Activated CD4-positive, alpha-beta memory T cell treated with anti-CD3 and anti-CD28 coated beads for 36 hours (primary cell): ENCODE measurements around the gene CMTR1. TPM values are rescaled to one million over a fixed set of nuclear protein-coding genes. Genes with fewer than 3 reads are reported as not detected.
A peak's percentile ranks its signal among the peaks of the same experiment; 100 is the strongest.
"Not testable (repeated sequence)": the region's sequence is repeated elsewhere in the genome, so short reads cannot be mapped to it uniquely, and the experiment has no call there.

Experiments
- CTCF ChIA-PET: fragments of 350-600 bp; sonication (Branson Sonifier 250); formaldehyde crosslinking; loops from one replicate; lab custom pipeline; 2021; ENCODE audit warnings: antibody characterized with exemption, inconsistent platforms; lab: Charles Lee
- POLR2A ChIA-PET: fragments of 350-600 bp; sonication (Branson Sonifier 250); formaldehyde crosslinking; loops from one replicate; lab custom pipeline; 2021; ENCODE audit warnings: antibody characterized with exemption; lab: Charles Lee
- DNase-seq: peaks from one replicate; pipeline ENCODE4 v3.0.0-alpha.2; 2020
- H3K27ac Mint-ChIP-seq: one replicate; pipeline ENCODE4 v1.8.0; 2021; ENCODE audit warnings: mixed read lengths
- H3K27me3 Mint-ChIP-seq: one replicate; pipeline ENCODE4 v1.8.0; 2021; ENCODE audit warnings: mixed read lengths
- H3K36me3 Mint-ChIP-seq: one replicate; pipeline ENCODE4 v1.8.0; 2021; ENCODE audit warnings: mixed read lengths
- H3K4me1 Mint-ChIP-seq: one replicate; pipeline ENCODE4 v1.8.0; 2021; ENCODE audit warnings: low read depth, mixed read lengths
- H3K4me3 Mint-ChIP-seq: one replicate; pipeline ENCODE4 v1.8.0; 2021; ENCODE audit warnings: mild to moderate bottlenecking, mixed read lengths
- H3K9me3 Mint-ChIP-seq: one replicate; pipeline ENCODE4 v1.8.0; 2021; ENCODE audit warnings: mixed read lengths
- intact Hi-C: fragments of 100-400 bp; cut with micrococcal nuclease; formaldehyde crosslinking; loops from one replicate; pipeline ENCODE4 v1.15.1; 2023
- total RNA-seq, 2 experiments: library from RNA; stranded (reverse); gene quantifications; one replicate each; pipeline ENCODE4 v1.2.3, GENCODE V29; 2021

Gene CMTR1
- total RNA-seq, 2 experiments from 2014 or later, result 69.2 to 70.1 TPM

DNA sequence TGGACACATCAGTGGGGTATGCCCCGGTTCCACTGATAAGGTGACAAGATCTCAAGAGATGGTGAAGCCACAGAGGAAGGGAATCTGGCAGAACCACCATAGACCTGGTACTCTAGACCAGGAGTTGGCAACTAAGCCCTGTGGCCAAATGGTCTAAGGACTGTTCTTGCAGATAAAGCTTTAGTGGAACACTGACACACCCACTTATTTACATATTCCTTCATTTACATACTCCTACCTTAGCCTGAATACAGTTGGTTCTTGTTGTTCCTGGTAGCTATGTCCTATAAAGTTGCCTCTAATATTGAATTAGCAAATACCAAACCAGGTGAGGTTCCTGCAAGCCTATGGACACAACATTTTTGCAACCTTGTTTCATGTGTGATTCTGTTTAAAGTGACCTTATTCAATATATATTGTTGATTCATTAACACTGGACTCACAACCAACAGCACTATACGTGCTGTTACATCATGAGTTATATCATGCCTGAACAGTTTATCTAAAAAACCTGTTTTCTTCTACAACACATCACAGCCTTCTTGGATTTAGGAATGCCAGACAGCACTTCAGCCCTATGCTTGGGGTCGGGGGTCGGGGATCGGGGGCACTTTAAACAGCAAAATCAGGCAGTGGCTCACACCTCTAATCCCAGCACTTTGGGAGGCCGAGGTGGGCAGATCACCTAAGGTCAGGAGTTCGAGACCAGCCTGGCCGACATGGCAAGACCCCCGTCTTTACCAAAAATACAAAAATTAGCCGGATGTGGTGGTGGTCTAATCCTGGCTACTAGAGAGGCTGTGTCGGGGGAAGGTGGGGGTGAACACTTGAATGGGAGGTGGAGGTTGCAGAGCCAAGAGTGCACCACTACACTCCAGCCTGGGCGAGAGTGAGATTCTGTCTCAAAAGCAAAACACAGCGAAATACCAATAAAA, 64.2 kb downstream of the CMTR1 start:
- intact Hi-C loops, result loop anchor here (5.0 to 10.0 kb wide), 5 partner anchors 65 to 452 kb away; partner anchors contain the start of genes CMTR1, MDGA1, TBC1D22B and TMEM217
- Mint-ChIP-seq H3K27me3 (no peaks in the 10 kb centered on the region), H3K4me3 (peak overlapping the region; percentile 45), H3K36me3 (peaks cover 20% of the 10 kb centered on the region), H3K9me3 (peaks cover 4% of the 10 kb centered on the region), H3K27ac (peak overlapping the region; percentile 69), H3K4me1 (peaks cover 86% of the 10 kb centered on the region)
- CTCF ChIA-PET, result interaction anchor here (3.2 kb wide), 1 partner anchor 20 kb away, joined by 34 read pairs; no protein-coding TSS in a partner anchor
- POLR2A ChIA-PET, result interaction anchor here (0.9 to 3.6 kb wide), 5 partner anchors 17 to 61 kb away, joined by 3 to 37 read pairs (median 3); no protein-coding TSS in a partner anchor
- no peak for DNase-seq

- Mint-ChIP-seq H3K27ac (peak within 1 kb of the TSS; percentile 95), H3K27me3 (no peaks in the 10 kb centered on the region), H3K9me3 (peaks cover 4% of the 10 kb centered on the region), H3K4me1 (peaks cover 86% of the 10 kb centered on the region), H3K4me3 (peak within 1 kb of the TSS; percentile 92), H3K36me3 (peaks cover 16% of the 10 kb centered on the region)
- DNase-seq, result peak; percentile 99
- ChIA-PET CTCF (interaction anchor here (0.6 to 8.4 kb wide), 5 partner anchors 9 to 174 kb away, joined by 3 to 53 read pairs (median 4); no protein-coding TSS in a partner anchor), POLR2A (interaction anchor here (10.3 kb wide), 1 partner anchor 18 kb away, joined by 93 read pairs; no protein-coding TSS in a partner anchor)
- intact Hi-C loops, result loop anchor here (1.0 to 10.0 kb wide), 8 partner anchors 18 to 1728 kb away; partner anchors contain the start of genes CMTR1, KCNK5, MDGA1 and TBC1D22B
Measured at GRCh38 chr6:37499433-37500293, 66.6 kb downstream of the CMTR1 start, which contains the start of gene CCDC167. CCDC167 (minus strand) TSS chr6:37499893; CDS start chr6:37499863, 30 bp downstream.

GRCh38 chr6:37500294-37500608, 67.2 kb downstream of the CMTR1 start:
- Mint-ChIP-seq H3K4me1 (peaks cover 85% of the 10 kb centered on the region), H3K27ac (peak overlapping the region; percentile 95), H3K4me3 (peak overlapping the region; percentile 92), H3K36me3 (peaks cover 14% of the 10 kb centered on the region), H3K27me3 (no peaks in the 10 kb centered on the region), H3K9me3 (peaks cover 4% of the 10 kb centered on the region)
- ChIA-PET POLR2A (interaction anchor here (10.3 kb wide), 1 partner anchor 17 kb away, joined by 93 read pairs; no protein-coding TSS in a partner anchor), CTCF (interaction anchor here (0.6 to 8.4 kb wide), 5 partner anchors 9 to 175 kb away, joined by 3 to 53 read pairs (median 4); no protein-coding TSS in a partner anchor)
- DNase-seq, result no peak
- intact Hi-C loops, result loop anchor here (1.0 to 5.0 kb wide), 2 partner anchors 53 to 1727 kb away; partner anchors contain the start of gene KCNK5

GRCh38 chr6:37500904-37501303, 67.9 kb downstream of the CMTR1 start:
- intact Hi-C loops, result loop anchor here (1.0 to 5.0 kb wide), 2 partner anchors 52 to 1726 kb away; partner anchors contain the start of gene KCNK5
- Mint-ChIP-seq H3K27ac (peak overlapping the region; percentile 95), H3K36me3 (peaks cover 11% of the 10 kb centered on the region), H3K4me1 (peaks cover 85% of the 10 kb centered on the region)
- H3K27me3 Mint-ChIP-seq, DNase-seq, H3K9me3 Mint-ChIP-seq, H3K4me3 Mint-ChIP-seq: not testable (repeated sequence)
- CTCF ChIA-PET, result interaction anchor here (0.7 to 8.4 kb wide), 2 partner anchors 16 to 65 kb away, joined by 4 to 53 read pairs; no protein-coding TSS in a partner anchor
- POLR2A ChIA-PET, result interaction anchor here (1.6 to 10.3 kb wide), 3 partner anchors 10 to 16 kb away, joined by 4 to 93 read pairs (median 6); no protein-coding TSS in a partner anchor

GRCh38 chr6:37501632-37502491, 68.8 kb downstream of the CMTR1 start:
- DNase-seq, result peak; percentile 63
- CTCF ChIA-PET, result interaction anchor here (1.5 to 8.4 kb wide), 2 partner anchors 10 to 15 kb away, joined by 6 to 53 read pairs; no protein-coding TSS in a partner anchor
- Mint-ChIP-seq H3K4me1 (peaks cover 82% of the 10 kb centered on the region), H3K27me3 (no peaks in the 10 kb centered on the region), H3K4me3 (peak overlapping the region; percentile 53), H3K27ac (peak overlapping the region; percentile 91), H3K36me3 (peaks cover 6% of the 10 kb centered on the region), H3K9me3 (peaks cover 4% of the 10 kb centered on the region)
- POLR2A ChIA-PET, result interaction anchor here (1.0 to 10.3 kb wide), 4 partner anchors 11 to 37 kb away, joined by 3 to 93 read pairs (median 5); no protein-coding TSS in a partner anchor
- intact Hi-C loops, result loop anchor here (1.0 to 5.0 kb wide), 2 partner anchors 14 to 1725 kb away; partner anchors contain the start of gene KCNK5

GRCh38 chr6:37502703-37503291, 69.8 kb downstream of the CMTR1 start:
- POLR2A ChIA-PET, result interaction anchor here (1.0 to 10.3 kb wide), 6 partner anchors 8 to 36 kb away, joined by 3 to 93 read pairs (median 4); no protein-coding TSS in a partner anchor
- peaks cover 76% of the 10 kb centered on the region for H3K4me1 Mint-ChIP-seq
- CTCF ChIA-PET, result interaction anchor here (1.0 to 8.4 kb wide), 5 partner anchors 11 to 22 kb away, joined by 3 to 53 read pairs (median 3); no protein-coding TSS in a partner anchor
- peak overlapping the region; percentile 53 for H3K4me3 Mint-ChIP-seq
- DNase-seq, result peak; percentile 64
- H3K36me3 Mint-ChIP-seq, result peaks cover under 1% of the 10 kb centered on the region
- intact Hi-C loops, result loop anchor here (1.0 to 5.0 kb wide), 2 partner anchors 14 to 1725 kb away; partner anchors contain the start of gene KCNK5
- peak overlapping the region; percentile 91 for H3K27ac Mint-ChIP-seq
- no peaks in the 10 kb centered on the region for H3K27me3 Mint-ChIP-seq
- H3K9me3 Mint-ChIP-seq, result peaks cover 4% of the 10 kb centered on the region

DNA sequence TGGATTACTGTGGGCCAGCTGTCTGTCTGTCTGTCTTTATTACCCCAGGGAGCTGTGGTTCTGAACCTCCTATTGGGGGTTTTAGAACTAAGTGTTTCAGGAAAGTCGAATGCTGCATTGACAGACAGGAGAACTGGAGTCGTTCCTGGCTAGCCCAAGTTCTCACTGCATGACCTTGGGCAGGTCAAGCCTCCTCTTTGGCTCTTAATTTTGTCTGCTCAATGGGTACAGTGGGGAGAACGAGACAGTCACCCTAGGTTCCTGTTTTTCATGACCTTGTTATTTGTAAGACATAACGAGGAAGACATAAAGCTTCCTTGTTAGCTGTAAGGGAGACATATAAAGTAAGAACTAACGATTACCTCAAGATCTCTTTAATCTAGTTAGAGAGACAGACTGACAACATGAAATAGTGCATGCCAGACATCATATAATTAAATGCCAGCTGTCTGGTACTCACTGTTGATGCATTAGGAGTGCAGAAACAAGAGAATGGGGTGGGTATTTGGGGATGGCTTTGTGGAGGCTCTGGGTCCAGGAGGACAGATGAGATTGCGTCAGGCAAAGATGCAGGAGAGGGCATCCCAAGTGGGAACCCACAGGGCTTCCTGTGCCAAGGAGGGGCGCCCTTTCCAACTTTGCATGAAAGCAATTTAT, 70.4 kb downstream of the CMTR1 start:
- Mint-ChIP-seq H3K27me3 (no peaks in the 10 kb centered on the region), H3K4me3 (peak overlapping the region; percentile 53), H3K36me3 (no peaks in the 10 kb centered on the region), H3K9me3 (peaks cover 4% of the 10 kb centered on the region), H3K4me1 (peaks cover 76% of the 10 kb centered on the region), H3K27ac (peak overlapping the region; percentile 91)
- ChIA-PET POLR2A (interaction anchor here (1.0 to 10.3 kb wide), 5 partner anchors 9 to 35 kb away, joined by 3 to 93 read pairs (median 3); no protein-coding TSS in a partner anchor), CTCF (interaction anchor here (1.0 to 8.4 kb wide), 6 partner anchors 8 to 22 kb away, joined by 3 to 53 read pairs (median 4); no protein-coding TSS in a partner anchor)
- DNase-seq, result no peak
- intact Hi-C loops, result loop anchor here (5.0 kb wide), 1 partner anchor 1724 kb away; the partner anchor contains the start of gene KCNK5

DNA sequence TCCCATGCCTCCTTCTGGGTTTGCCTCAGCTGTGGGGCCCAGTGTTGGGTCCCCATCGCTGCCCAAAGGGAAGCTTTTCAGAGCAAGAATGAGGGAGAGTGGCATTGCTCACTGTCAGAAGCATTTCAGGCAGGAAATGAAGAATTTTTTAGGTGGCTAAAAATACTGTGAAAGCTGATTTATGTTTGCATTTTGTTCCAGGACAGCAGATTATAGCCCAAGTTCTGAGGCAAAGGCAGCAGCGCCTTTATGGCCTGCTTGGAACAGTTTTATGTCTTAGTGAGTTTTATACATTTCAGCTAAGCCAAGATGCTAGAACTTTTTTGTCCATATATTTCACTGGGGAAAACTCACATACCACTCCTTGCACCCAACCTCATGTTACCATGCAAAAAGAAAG, 71.0 kb downstream of the CMTR1 start:
- no peaks in the 10 kb centered on the region for H3K27me3 Mint-ChIP-seq
- ChIA-PET POLR2A (interaction anchor here (1.3 to 10.3 kb wide), 3 partner anchors 9 to 13 kb away, joined by 3 to 93 read pairs (median 6); no protein-coding TSS in a partner anchor), CTCF (interaction anchor here (1.1 to 8.4 kb wide), 3 partner anchors 9 to 16 kb away, joined by 3 to 53 read pairs (median 4); no protein-coding TSS in a partner anchor)
- intact Hi-C loops, result loop anchor here (5.0 kb wide), 1 partner anchor 1723 kb away; the partner anchor contains the start of gene KCNK5
- DNase-seq, result no peak
- peaks cover 4% of the 10 kb centered on the region for H3K9me3 Mint-ChIP-seq
- no peak overlapping the region for H3K4me3 Mint-ChIP-seq
- no peaks in the 10 kb centered on the region for H3K36me3 Mint-ChIP-seq
- peak overlapping the region; percentile 91 for H3K27ac Mint-ChIP-seq
- peaks cover 75% of the 10 kb centered on the region for H3K4me1 Mint-ChIP-seq

- Mint-ChIP-seq H3K4me1 (peaks cover 68% of the 10 kb centered on the region), H3K4me3 (no peak overlapping the region), H3K27ac (no peak overlapping the region), H3K9me3 (no peaks in the 10 kb centered on the region), H3K27me3 (no peaks in the 10 kb centered on the region), H3K36me3 (no peaks in the 10 kb centered on the region)
- intact Hi-C loops, result no loop called here
- POLR2A ChIA-PET, result interaction anchor here (10.3 kb wide), 1 partner anchor 11 kb away, joined by 93 read pairs; no protein-coding TSS in a partner anchor
- no peak for DNase-seq
- CTCF ChIA-PET, result interaction anchor here (1.2 to 8.4 kb wide), 4 partner anchors 10 to 12 kb away, joined by 3 to 53 read pairs (median 4); no protein-coding TSS in a partner anchor
Measured at GRCh38 chr6:37506479-37506878, 73.5 kb downstream of the CMTR1 start.
